CD8-positive, alpha-beta memory T cell (primary cell): ENCODE results near the gene LRRC37B. TPM values are rescaled to one million over a fixed set of nuclear protein-coding genes. Genes with fewer than 3 reads are reported as not detected.
"Not testable (repeated sequence)": the region's sequence is repeated elsewhere in the genome, so short reads cannot be mapped to it uniquely, and the experiment has no call there.

Experiments used
- CTCF ChIA-PET: fragments of 350-600 bp; sonication (Branson Sonifier 250); formaldehyde crosslinking; loops from one replicate; lab custom pipeline; 2021; ENCODE audit warnings: antibody characterized with exemption; lab: Charles Lee
- POLR2A ChIA-PET: fragments of 350-600 bp; sonication (Branson Sonifier 250); formaldehyde crosslinking; loops from one replicate; lab custom pipeline; 2021; ENCODE audit warnings: antibody characterized with exemption; lab: Charles Lee
- DNase-seq, 5 donors: peaks; one replicate each; pipeline versions ENCODE4 v3.0.0 to v3.0.0-alpha.2; 2020 to 2022; ENCODE audit warnings: mixed read lengths in 1 of 5
- H3K27ac ChIP-seq: one replicate; pipeline ENCODE4 v1.7.0; 2013; ENCODE audit warnings: low read depth, mild to moderate bottlenecking, low read length, moderate library complexity
- H3K27me3 ChIP-seq: 2 replicates; pipeline ENCODE4 v1.7.0; 2013; ENCODE audit warnings: low read length, mild to moderate bottlenecking; ENCODE audit not compliant: insufficient read depth, poor library complexity, severe bottlenecking
- H3K36me3 ChIP-seq: 2 replicates; pipeline ENCODE4 v1.7.0; 2013; ENCODE audit warnings: mild to moderate bottlenecking, low read length, moderate library complexity; ENCODE audit not compliant: insufficient read depth
- H3K4me1 ChIP-seq: 2 replicates; pipeline ENCODE4 v1.7.0; 2013; ENCODE audit warnings: mild to moderate bottlenecking, low read length, moderate library complexity; ENCODE audit not compliant: insufficient read depth
- H3K4me3 ChIP-seq: 2 replicates; pipeline ENCODE4 v1.7.0; 2013; ENCODE audit warnings: mild to moderate bottlenecking, low read length
- H3K9me3 ChIP-seq: 2 replicates; pipeline ENCODE4 v1.7.0; 2013; ENCODE audit warnings: mild to moderate bottlenecking, low read length
- H3K27ac Mint-ChIP-seq, 8 donors: one replicate each; pipeline ENCODE4 v1.8.0; 2020 to 2021; ENCODE audit warnings: mixed read lengths in 8 of 8, mild to moderate bottlenecking in 6 of 8, inconsistent platforms in 3 of 8, moderate library complexity in 3 of 8
- H3K27me3 Mint-ChIP-seq, 2 donors: one replicate each; pipeline ENCODE4 v1.8.0; 2020 to 2021; ENCODE audit warnings: mixed read lengths in 2 of 2, mild to moderate bottlenecking in 1 of 2, moderate library complexity in 1 of 2
- H3K36me3 Mint-ChIP-seq, 3 donors: one replicate each; pipeline ENCODE4 v1.8.0; 2020 to 2021; ENCODE audit warnings: mixed read lengths in 3 of 3, inconsistent platforms in 1 of 3, mild to moderate bottlenecking in 1 of 3
- H3K4me1 Mint-ChIP-seq, 3 donors: one replicate each; pipeline ENCODE4 v1.8.0; 2020 to 2021; ENCODE audit warnings: mixed read lengths in 3 of 3, inconsistent platforms in 1 of 3, mild to moderate bottlenecking in 1 of 3
- H3K4me3 Mint-ChIP-seq, 7 donors: one replicate each; pipeline ENCODE4 v1.8.0; 2020 to 2021; ENCODE audit warnings: mixed read lengths in 7 of 7, mild to moderate bottlenecking in 6 of 7, moderate library complexity in 4 of 7, inconsistent platforms in 2 of 7
- H3K9me3 Mint-ChIP-seq, 5 donors: one replicate each; pipeline ENCODE4 v1.8.0; 2020 to 2022; ENCODE audit warnings: mixed read lengths in 5 of 5, mild to moderate bottlenecking in 3 of 5, moderate library complexity in 2 of 5, inconsistent platforms in 1 of 5
- polyA plus RNA-seq: library from polyadenylated mRNA; unstranded; fragments of 300-500 nt; fragmentation: Illumina TruSeq; gene quantifications from one replicate; pipeline ENCODE4 v1.2.3, GENCODE V29; 2021
- total RNA-seq, 2 experiments: library from RNA; stranded (reverse); gene quantifications; one replicate each; pipeline ENCODE4 v1.2.3, GENCODE V29; 2021

Gene LRRC37B
- total and polyA plus RNA-seq, 3 experiments from 2014 or later, result 11.0 to 17.6 (median 16.2) TPM

GRCh38 chr17:32047663-32048062, 40.5 kb downstream of the LRRC37B start:
- H3K27me3 ChIP-seq, H3K4me1 Mint-ChIP-seq, CTCF ChIA-PET, H3K9me3 ChIP-seq, H3K27ac Mint-ChIP-seq, POLR2A ChIA-PET, H3K36me3 ChIP-seq, H3K4me3 ChIP-seq, H3K27ac ChIP-seq, H3K27me3 Mint-ChIP-seq, H3K4me1 ChIP-seq, DNase-seq, H3K9me3 Mint-ChIP-seq, H3K4me3 Mint-ChIP-seq: not testable (repeated sequence)
- H3K36me3 Mint-ChIP-seq, result peaks cover 0 to 28% (median 9%) of the 10 kb centered on the region in 3 donors

- Mint-ChIP-seq H3K27ac (peak overlapping the region in 5 of 8 donors; percentile 20 to 86 (median 74)), H3K36me3 (peaks cover 0 to 10% (median 3%) of the 10 kb centered on the region in 3 donors)
- H3K9me3 Mint-ChIP-seq, POLR2A ChIA-PET, H3K4me3 Mint-ChIP-seq, CTCF ChIA-PET, H3K4me1 Mint-ChIP-seq, H3K27me3 ChIP-seq, H3K4me1 ChIP-seq, H3K27me3 Mint-ChIP-seq, H3K36me3 ChIP-seq, H3K4me3 ChIP-seq, H3K9me3 ChIP-seq, DNase-seq, H3K27ac ChIP-seq: not testable (repeated sequence)
Measured at GRCh38 chr17:32054985-32055384, 47.8 kb downstream of the LRRC37B start.

- H3K4me3 Mint-ChIP-seq, H3K27me3 ChIP-seq, POLR2A ChIA-PET, H3K36me3 Mint-ChIP-seq, H3K9me3 ChIP-seq, H3K27me3 Mint-ChIP-seq, CTCF ChIA-PET, H3K4me1 ChIP-seq, H3K4me1 Mint-ChIP-seq, DNase-seq, H3K36me3 ChIP-seq, H3K27ac Mint-ChIP-seq, H3K27ac ChIP-seq, H3K4me3 ChIP-seq, H3K9me3 Mint-ChIP-seq: not testable (repeated sequence)
Measured at GRCh38 chr17:32055425-32055824, 48.2 kb downstream of the LRRC37B start.

GRCh38 chr17:32056500-32056899, 49.3 kb downstream of the LRRC37B start:
- H3K36me3 ChIP-seq, H3K27me3 ChIP-seq, H3K27me3 Mint-ChIP-seq, H3K36me3 Mint-ChIP-seq, H3K4me1 Mint-ChIP-seq, H3K4me1 ChIP-seq, H3K4me3 Mint-ChIP-seq, H3K27ac Mint-ChIP-seq, CTCF ChIA-PET, H3K9me3 Mint-ChIP-seq, H3K9me3 ChIP-seq, POLR2A ChIA-PET, H3K27ac ChIP-seq, DNase-seq, H3K4me3 ChIP-seq: not testable (repeated sequence)

- H3K27me3 ChIP-seq, H3K4me1 Mint-ChIP-seq, H3K4me1 ChIP-seq, H3K27ac ChIP-seq, H3K9me3 ChIP-seq, H3K36me3 ChIP-seq, H3K4me3 ChIP-seq, H3K4me3 Mint-ChIP-seq, DNase-seq, H3K36me3 Mint-ChIP-seq, POLR2A ChIA-PET, H3K27me3 Mint-ChIP-seq, CTCF ChIA-PET, H3K9me3 Mint-ChIP-seq: not testable (repeated sequence)
- H3K27ac Mint-ChIP-seq, result peak overlapping the region in 1 of 8 donors; percentile 54
Measured at GRCh38 chr17:32057460-32058105, 50.4 kb downstream of the LRRC37B start.

GRCh38 chr17:32060695-32061094, 53.5 kb downstream of the LRRC37B start:
- H3K27me3 Mint-ChIP-seq, H3K36me3 Mint-ChIP-seq, H3K36me3 ChIP-seq, H3K4me1 Mint-ChIP-seq, H3K27me3 ChIP-seq, CTCF ChIA-PET, H3K4me3 Mint-ChIP-seq, H3K4me3 ChIP-seq, DNase-seq, H3K9me3 Mint-ChIP-seq, H3K9me3 ChIP-seq, POLR2A ChIA-PET, H3K27ac Mint-ChIP-seq, H3K4me1 ChIP-seq, H3K27ac ChIP-seq: not testable (repeated sequence)

GRCh38 chr17:32061840-32062239, 54.7 kb downstream of the LRRC37B start:
- H3K36me3 ChIP-seq, H3K27me3 ChIP-seq, CTCF ChIA-PET, H3K27ac Mint-ChIP-seq, H3K27ac ChIP-seq, DNase-seq, H3K4me3 ChIP-seq, H3K36me3 Mint-ChIP-seq, H3K9me3 ChIP-seq, H3K9me3 Mint-ChIP-seq, POLR2A ChIA-PET, H3K4me1 ChIP-seq, H3K4me1 Mint-ChIP-seq, H3K27me3 Mint-ChIP-seq: not testable (repeated sequence)
- peak overlapping the region in 1 of 7 donors; percentile 28 for H3K4me3 Mint-ChIP-seq

GRCh38 chr17:32064091-32064490, 56.9 kb downstream of the LRRC37B start:
- H3K9me3 Mint-ChIP-seq, H3K4me3 ChIP-seq, H3K4me3 Mint-ChIP-seq, H3K9me3 ChIP-seq, DNase-seq, H3K4me1 ChIP-seq, H3K36me3 Mint-ChIP-seq, H3K27ac ChIP-seq, H3K27ac Mint-ChIP-seq, H3K27me3 Mint-ChIP-seq, H3K36me3 ChIP-seq, POLR2A ChIA-PET, H3K4me1 Mint-ChIP-seq, H3K27me3 ChIP-seq, CTCF ChIA-PET: not testable (repeated sequence)
